ENCODE data around the gene RIMS3. TPM values are rescaled to one million over a fixed set of nuclear protein-coding genes. Genes with fewer than 3 reads are reported as not detected.

The RIMS3 gene
- polyA plus RNA-seq, 1 donor from 2014 or later = 31.6 TPM

GRCh38 chr1:40648200-40648599 is 17.3 kb downstream of the RIMS3 start:
- no peaks in the 10 kb centered on the region for H3K79me2 ChIP-seq (replicated peaks; ENCODE audit: insufficient read depth, low read length)
- H3K36me3 ChIP-seq (ENCODE audit: insufficient read depth, low read length) = no peaks in the 10 kb centered on the region
- no peak overlapping the region for H3K4me3 ChIP-seq (ENCODE audit: low read length)
- no peaks in the 10 kb centered on the region for H3F3A ChIP-seq (ENCODE audit: insufficient read depth, low read length, poor library complexity, severe bottlenecking)
- H2AFZ ChIP-seq (ENCODE audit: low read depth, low read length) = no peak overlapping the region
- no peak overlapping the region for H3K4me2 ChIP-seq (ENCODE audit: low read length)
- no peaks in the 10 kb centered on the region for H3K9me2 ChIP-seq (ENCODE audit: insufficient read depth, low read length)
- no peak for TF ChIP-seq CTCF (IDR thresholded peaks at IDR 0.05; ENCODE audit: poor library complexity, severe bottlenecking)
- TF ChIP-seq, protein P1, sequence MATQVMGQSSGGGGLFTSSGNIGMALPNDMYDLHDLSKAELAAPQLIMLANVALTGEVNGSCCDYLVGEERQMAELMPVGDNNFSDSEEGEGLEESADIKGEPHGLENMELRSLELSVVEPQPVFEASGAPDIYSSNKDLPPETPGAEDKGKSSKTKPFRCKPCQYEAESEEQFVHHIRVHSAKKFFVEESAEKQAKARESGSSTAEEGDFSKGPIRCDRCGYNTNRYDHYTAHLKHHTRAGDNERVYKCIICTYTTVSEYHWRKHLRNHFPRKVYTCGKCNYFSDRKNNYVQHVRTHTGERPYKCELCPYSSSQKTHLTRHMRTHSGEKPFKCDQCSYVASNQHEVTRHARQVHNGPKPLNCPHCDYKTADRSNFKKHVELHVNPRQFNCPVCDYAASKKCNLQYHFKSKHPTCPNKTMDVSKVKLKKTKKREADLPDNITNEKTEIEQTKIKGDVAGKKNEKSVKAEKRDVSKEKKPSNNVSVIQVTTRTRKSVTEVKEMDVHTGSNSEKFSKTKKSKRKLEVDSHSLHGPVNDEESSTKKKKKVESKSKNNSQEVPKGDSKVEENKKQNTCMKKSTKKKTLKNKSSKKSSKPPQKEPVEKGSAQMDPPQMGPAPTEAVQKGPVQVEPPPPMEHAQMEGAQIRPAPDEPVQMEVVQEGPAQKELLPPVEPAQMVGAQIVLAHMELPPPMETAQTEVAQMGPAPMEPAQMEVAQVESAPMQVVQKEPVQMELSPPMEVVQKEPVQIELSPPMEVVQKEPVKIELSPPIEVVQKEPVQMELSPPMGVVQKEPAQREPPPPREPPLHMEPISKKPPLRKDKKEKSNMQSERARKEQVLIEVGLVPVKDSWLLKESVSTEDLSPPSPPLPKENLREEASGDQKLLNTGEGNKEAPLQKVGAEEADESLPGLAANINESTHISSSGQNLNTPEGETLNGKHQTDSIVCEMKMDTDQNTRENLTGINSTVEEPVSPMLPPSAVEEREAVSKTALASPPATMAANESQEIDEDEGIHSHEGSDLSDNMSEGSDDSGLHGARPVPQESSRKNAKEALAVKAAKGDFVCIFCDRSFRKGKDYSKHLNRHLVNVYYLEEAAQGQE (IDR thresholded peaks at IDR 0.05; ENCODE audit: borderline replicate concordance) = no peak
- no peak for TF ChIP-seq MXI1 (conservative IDR thresholded peaks at IDR 0.05; ENCODE audit: poor library complexity, severe bottlenecking)
- no peak for TF ChIP-seq POLR2AphosphoS5 (IDR thresholded peaks at IDR 0.05)
- H3K27me3 ChIP-seq (ENCODE audit: insufficient read depth, low read depth, low read length) = no peaks in the 10 kb centered on the region
- H3K9ac ChIP-seq (ENCODE audit: low read length) = no peak overlapping the region
- H3K27ac ChIP-seq (ENCODE audit: low read length) = no peak overlapping the region
- no peaks in the 10 kb centered on the region for H3K9me3 ChIP-seq (ENCODE audit: low read length)
- H4K20me1 ChIP-seq (ENCODE audit: insufficient read depth) = no peaks in the 10 kb centered on the region

GRCh38 chr1:40646315-40646714 is 19.2 kb downstream of the RIMS3 start:
- Histone ChIP-seq H2AFZ (ENCODE audit: low read depth, low read length) (no peak overlapping the region), H3K9me2 (ENCODE audit: insufficient read depth, low read length) (no peaks in the 10 kb centered on the region), H3K79me2 (replicated peaks; ENCODE audit: insufficient read depth, low read length) (no peaks in the 10 kb centered on the region), H3K9ac (ENCODE audit: low read length) (no peak overlapping the region), H4K20me1 (ENCODE audit: insufficient read depth) (no peaks in the 10 kb centered on the region), H3K27ac (ENCODE audit: low read length) (no peak overlapping the region), H3K27me3 (ENCODE audit: insufficient read depth, low read depth, low read length) (no peaks in the 10 kb centered on the region), H3K4me3 (ENCODE audit: low read length) (no peak overlapping the region), H3K9me3 (ENCODE audit: low read length) (no peaks in the 10 kb centered on the region), H3F3A (ENCODE audit: insufficient read depth, low read length, poor library complexity, severe bottlenecking) (no peaks in the 10 kb centered on the region), H3K4me2 (ENCODE audit: low read length) (no peak overlapping the region), H3K36me3 (ENCODE audit: insufficient read depth, low read length) (no peaks in the 10 kb centered on the region)
- TF ChIP-seq TAF1 (IDR thresholded peaks at IDR 0.05; ENCODE audit: low read depth) (no peak), SMC3 (conservative IDR thresholded peaks at IDR 0.05; ENCODE audit: poor library complexity) (no peak), POLR2AphosphoS5 (IDR thresholded peaks at IDR 0.05) (no peak), RAD21 (conservative IDR thresholded peaks at IDR 0.05) (no peak), CTCF (IDR thresholded peaks at IDR 0.05; ENCODE audit: poor library complexity, severe bottlenecking) (no peak), MXI1 (conservative IDR thresholded peaks at IDR 0.05; ENCODE audit: poor library complexity, severe bottlenecking) (no peak), EP300 (conservative IDR thresholded peaks at IDR 0.05; ENCODE audit: poor library complexity, severe bottlenecking) (no peak), EZH2 (IDR thresholded peaks at IDR 0.05; ENCODE audit: borderline replicate concordance, insufficient read depth, low read length, poor library complexity, severe bottlenecking) (no peak)
- TF ChIP-seq, protein P1 (IDR thresholded peaks at IDR 0.05; ENCODE audit: borderline replicate concordance) = no peak

Data from neural cell (in vitro differentiated cells).